KMS-11 (cell line): ENCODE measurements around the gene LRP2BP.

Source experiments
- H2AFZ ChIP-seq: fragments of 200-600 bp; sonication (generic); 2 replicates; pipeline ENCODE4 v1.6.1; 2016; ENCODE audit warnings: antibody characterized with exemption, mixed run types, low read depth
- H3K27ac ChIP-seq: fragments of 200-600 bp; sonication (generic); 2 replicates; pipeline ENCODE4 v1.6.1; 2016; ENCODE audit warnings: mild to moderate bottlenecking, mixed run types
- H3K27me3 ChIP-seq: fragments of 200-600 bp; sonication (generic); 2 replicates; pipeline ENCODE4 v1.6.1; 2017; ENCODE audit warnings: mild to moderate bottlenecking, low read depth, mixed run types, moderate library complexity; ENCODE audit not compliant: insufficient read depth
- H3K36me3 ChIP-seq: fragments of 200-600 bp; sonication (generic); 2 replicates; pipeline ENCODE4 v1.6.1; 2017; ENCODE audit warnings: mild to moderate bottlenecking, mixed run types; ENCODE audit not compliant: insufficient read depth
- H3K4me1 ChIP-seq: fragments of 200-600 bp; sonication (generic); 2 replicates; pipeline ENCODE4 v1.6.1; 2016; ENCODE audit warnings: mild to moderate bottlenecking, low read depth, mixed run types; ENCODE audit not compliant: poor library complexity, severe bottlenecking
- H3K4me2 ChIP-seq: fragments of 200-600 bp; sonication (generic); 2 replicates; pipeline ENCODE4 v1.7.0; 2016; ENCODE audit warnings: mild to moderate bottlenecking, mixed run types
- H3K4me3 ChIP-seq: fragments of 200-600 bp; sonication (generic); IDR thresholded peaks from 2 replicates; pipeline ENCODE4 v1.6.1; 2017; ENCODE audit warnings: low read depth, low read length, mixed read lengths; ENCODE audit not compliant: insufficient read depth
- H3K79me2 ChIP-seq: fragments of 200-600 bp; sonication (generic); 2 replicates; pipeline ENCODE4 v1.6.1; 2016; ENCODE audit warnings: low read depth, mixed run types; ENCODE audit not compliant: insufficient read depth
- H3K9ac ChIP-seq: fragments of 200-600 bp; sonication (generic); 2 replicates; pipeline ENCODE4 v1.6.1; 2016; ENCODE audit warnings: mild to moderate bottlenecking, mixed run types
- H4K20me1 ChIP-seq: fragments of 200-600 bp; sonication (generic); 2 replicates; pipeline ENCODE4 v1.6.1; 2016; ENCODE audit warnings: mild to moderate bottlenecking, mixed run types; ENCODE audit not compliant: insufficient read depth
- CTCF ChIP-seq: fragments of 200-600 bp; sonication (generic); conservative IDR thresholded peaks from 2 replicates; pipeline ENCODE4 v1.6.1; 2017; ENCODE audit warnings: low read depth, mild to moderate bottlenecking, antibody characterized with exemption, low read length, moderate library complexity, mixed read lengths

Gene LRP2BP

GRCh38 chr4:185346975-185347601, 48.6 kb downstream of the LRP2BP start:
- Histone ChIP-seq H3K9ac (no peak overlapping the region), H3K79me2 (no peaks in the 10 kb centered on the region), H3K4me2 (no peak overlapping the region), H3K27ac (no peak overlapping the region), H2AFZ (no peak overlapping the region), H3K4me1 (peaks cover 12% of the 10 kb centered on the region), H3K4me3 (no peak overlapping the region), H3K36me3 (no peaks in the 10 kb centered on the region), H4K20me1 (no peaks in the 10 kb centered on the region), H3K27me3 (no peaks in the 10 kb centered on the region)
- no peak for TF ChIP-seq CTCF

- no peak overlapping the region for H3K27ac ChIP-seq
- no peaks in the 10 kb centered on the region for H3K36me3 ChIP-seq
- H3K4me1 ChIP-seq, result peaks cover 9% of the 10 kb centered on the region
- no peak overlapping the region for H3K4me3 ChIP-seq
- no peaks in the 10 kb centered on the region for H3K79me2 ChIP-seq
- no peak overlapping the region for H3K9ac ChIP-seq
- no peaks in the 10 kb centered on the region for H3K27me3 ChIP-seq
- H4K20me1 ChIP-seq, result no peaks in the 10 kb centered on the region
- TF ChIP-seq CTCF, result no peak
- H2AFZ ChIP-seq, result no peak overlapping the region
- no peak overlapping the region for H3K4me2 ChIP-seq
Observed at GRCh38 chr4:185344743-185345538, 50.8 kb downstream of the LRP2BP start.

GRCh38 chr4:185343726-185344581, 51.8 kb downstream of the LRP2BP start:
- Histone ChIP-seq H3K4me2 (no peak overlapping the region), H3K27me3 (no peaks in the 10 kb centered on the region), H3K4me3 (no peak overlapping the region), H3K4me1 (peaks cover 9% of the 10 kb centered on the region), H3K27ac (no peak overlapping the region), H4K20me1 (no peaks in the 10 kb centered on the region), H2AFZ (no peak overlapping the region), H3K9ac (no peak overlapping the region), H3K36me3 (no peaks in the 10 kb centered on the region), H3K79me2 (no peaks in the 10 kb centered on the region)
- no peak for TF ChIP-seq CTCF

- H3K36me3 ChIP-seq, result no peaks in the 10 kb centered on the region
Observed at GRCh38 chr4:185341841-185342240, 53.9 kb downstream of the LRP2BP start.

More at GRCh38 chr4:185341841-185342240, 53.9 kb downstream of the LRP2BP start:
- Histone ChIP-seq H3K27me3 (no peaks in the 10 kb centered on the region), H3K4me3 (no peak overlapping the region), H3K9ac (no peak overlapping the region), H4K20me1 (no peaks in the 10 kb centered on the region), H3K4me2 (no peak overlapping the region), H3K27ac (no peak overlapping the region), H3K4me1 (peaks cover 20% of the 10 kb centered on the region), H3K79me2 (no peaks in the 10 kb centered on the region), H2AFZ (no peak overlapping the region)
- no peak for TF ChIP-seq CTCF
